GM13977 (cell line): Measurements from ENCODE around the gene CFAP52.

Experiments used
- DNase-seq: peaks from one replicate; pipeline ENCODE4 v3.0.0; 2012; ENCODE audit warnings: low spot score
- in situ Hi-C: fragments of 300-500 bp; cut with MboI; formaldehyde crosslinking; loops from one replicate; pipeline ENCODE4 v1.12.0; 2022; ENCODE audit warnings: low sequenced_read_pairs, low pct_unique_long_range_greater_than_20kb, mixed read lengths, inconsistent platforms; ENCODE audit not compliant: unreplicated experiment
- TF ChIP-seq, protein P1 (sequence below): IDR thresholded peaks from 2 replicates; pipeline ENCODE4 v1.5.1; 2012; ENCODE audit warnings: mild to moderate bottlenecking, control low read depth; ENCODE audit not compliant: insufficient read depth; ENCODE audit errors: extremely low read depth, missing control alignments

The CFAP52 gene

GRCh38 chr17:9677896-9678295, 101.5 kb downstream of the CFAP52 start:
- TF ChIP-seq, protein P1, sequence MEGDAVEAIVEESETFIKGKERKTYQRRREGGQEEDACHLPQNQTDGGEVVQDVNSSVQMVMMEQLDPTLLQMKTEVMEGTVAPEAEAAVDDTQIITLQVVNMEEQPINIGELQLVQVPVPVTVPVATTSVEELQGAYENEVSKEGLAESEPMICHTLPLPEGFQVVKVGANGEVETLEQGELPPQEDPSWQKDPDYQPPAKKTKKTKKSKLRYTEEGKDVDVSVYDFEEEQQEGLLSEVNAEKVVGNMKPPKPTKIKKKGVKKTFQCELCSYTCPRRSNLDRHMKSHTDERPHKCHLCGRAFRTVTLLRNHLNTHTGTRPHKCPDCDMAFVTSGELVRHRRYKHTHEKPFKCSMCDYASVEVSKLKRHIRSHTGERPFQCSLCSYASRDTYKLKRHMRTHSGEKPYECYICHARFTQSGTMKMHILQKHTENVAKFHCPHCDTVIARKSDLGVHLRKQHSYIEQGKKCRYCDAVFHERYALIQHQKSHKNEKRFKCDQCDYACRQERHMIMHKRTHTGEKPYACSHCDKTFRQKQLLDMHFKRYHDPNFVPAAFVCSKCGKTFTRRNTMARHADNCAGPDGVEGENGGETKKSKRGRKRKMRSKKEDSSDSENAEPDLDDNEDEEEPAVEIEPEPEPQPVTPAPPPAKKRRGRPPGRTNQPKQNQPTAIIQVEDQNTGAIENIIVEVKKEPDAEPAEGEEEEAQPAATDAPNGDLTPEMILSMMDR: no peak
- in situ Hi-C loops: no loop called here
- DNase-seq: no peak

DNA sequence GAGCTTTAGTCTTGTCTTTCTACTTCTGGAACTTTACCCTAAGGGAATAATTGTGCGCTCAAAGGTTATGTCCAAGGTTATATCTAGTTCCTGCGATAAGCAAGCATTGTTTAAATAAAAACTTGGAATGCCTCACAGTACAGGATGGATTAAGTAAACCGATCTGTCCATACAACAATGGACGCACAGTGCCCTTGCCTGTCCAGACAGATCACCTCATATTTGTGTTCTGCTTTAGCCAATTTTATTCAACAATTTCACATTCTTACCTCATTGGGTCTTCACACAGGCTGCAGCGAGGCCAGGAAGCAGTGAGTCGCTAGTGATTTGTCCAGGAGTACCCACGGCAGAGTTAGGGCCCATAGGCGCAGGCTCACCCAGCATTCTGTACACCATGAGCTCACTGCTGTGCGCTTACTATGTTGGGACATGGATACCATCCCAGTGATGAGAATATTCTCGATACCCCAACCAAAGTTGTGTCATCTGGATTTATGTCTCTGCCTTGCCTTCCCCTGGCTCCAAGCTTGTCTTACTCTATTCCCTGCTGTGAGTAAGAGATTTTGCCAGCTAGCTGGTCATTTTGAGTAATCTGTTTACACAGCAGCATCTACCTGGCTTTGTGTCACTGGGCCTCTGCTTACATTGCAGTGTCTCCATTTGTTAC, 108.6 kb downstream of the CFAP52 start:
- TF ChIP-seq, protein P1: no peak
- in situ Hi-C loops: no loop called here

More for the DNA sequence above, 108.6 kb downstream of the CFAP52 start:
- no peak for DNase-seq
